GM21529 (cell line): ENCODE data around the gene LDAH.

Experiments used
- ATAC-seq: cut with Tn5 transposase; IDR thresholded peaks from one replicate; pipeline ENCODE4 v1.9.1; 2021; ENCODE audit not compliant: unreplicated experiment

LDAH gene

DNA sequence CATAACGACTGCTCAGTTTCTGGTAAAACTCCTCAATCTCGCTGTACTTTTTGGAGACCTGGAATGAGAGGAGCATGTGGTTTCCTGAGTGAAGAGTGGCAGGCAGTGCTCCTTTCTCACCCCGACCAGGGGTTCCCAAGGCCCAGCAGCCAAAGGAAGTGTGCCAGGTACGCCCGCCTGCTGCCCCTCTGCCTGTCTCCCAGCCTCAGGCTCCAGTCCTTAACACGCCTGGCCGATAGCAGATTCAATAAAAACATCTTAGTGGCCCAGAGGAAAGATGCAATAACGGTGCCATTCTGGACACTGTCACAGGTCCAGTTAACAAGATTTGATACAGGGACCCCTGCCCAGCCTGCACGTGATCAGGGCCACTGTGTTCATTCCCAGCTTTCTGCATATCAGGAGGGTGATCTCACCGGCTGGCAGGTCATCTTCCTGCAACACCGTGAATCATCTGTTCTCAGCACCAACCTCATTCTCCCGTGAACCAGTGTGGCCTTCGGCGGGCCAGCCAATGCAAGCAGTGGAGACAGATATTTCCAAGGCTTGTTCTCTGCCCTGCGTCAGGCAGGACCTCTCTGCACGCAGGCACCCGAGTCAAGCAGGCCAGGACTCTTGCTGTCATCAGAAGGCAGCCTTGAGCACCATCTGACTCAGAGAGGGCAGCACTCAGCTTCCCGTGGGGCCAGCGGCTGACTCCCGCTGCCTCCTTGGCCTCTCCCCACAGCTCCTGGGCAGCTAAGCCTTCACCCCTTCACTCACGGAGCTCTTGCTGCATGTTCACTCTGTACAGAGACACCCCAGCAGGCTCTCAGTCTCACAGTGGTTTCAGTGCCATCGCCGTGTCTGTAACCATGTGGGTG lies 181.5 kb downstream of the LDAH start:
- no peak for ATAC-seq

DNA sequence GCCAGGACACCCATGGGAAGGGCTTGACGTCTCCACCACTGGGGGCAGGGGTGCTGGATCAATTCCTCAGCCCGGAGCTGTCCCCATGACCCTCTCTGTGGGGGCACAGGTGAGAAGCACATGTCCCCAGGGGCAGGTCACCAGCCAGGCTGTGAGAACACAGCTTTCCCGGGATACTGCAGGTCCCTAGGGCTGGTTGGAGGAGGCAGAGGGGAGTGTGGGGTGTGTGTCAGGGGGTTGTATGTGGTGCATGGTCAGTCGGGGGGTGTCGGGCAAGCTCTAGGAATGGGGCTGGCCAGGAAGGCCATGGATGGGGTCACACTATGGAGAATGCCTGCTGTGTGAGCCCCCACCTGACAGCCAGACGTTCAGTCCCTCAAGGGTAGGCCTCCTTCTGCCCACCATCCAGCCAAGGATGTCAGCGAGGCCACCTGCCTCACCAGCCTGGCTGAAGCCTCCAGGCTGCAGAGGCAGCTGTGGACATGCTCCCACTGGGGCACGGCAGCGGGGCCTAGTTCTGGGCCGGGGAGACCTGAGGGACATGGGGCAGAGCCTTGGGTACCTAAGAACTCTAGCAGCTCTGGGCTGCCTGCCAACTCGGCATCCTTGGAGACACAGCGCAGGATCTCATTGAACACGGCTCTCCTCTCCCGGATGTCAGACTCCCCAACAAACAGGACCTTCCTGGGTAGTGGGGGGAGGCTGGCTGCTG lies 182.3 kb downstream of the LDAH start:
- no peak for ATAC-seq

DNA sequence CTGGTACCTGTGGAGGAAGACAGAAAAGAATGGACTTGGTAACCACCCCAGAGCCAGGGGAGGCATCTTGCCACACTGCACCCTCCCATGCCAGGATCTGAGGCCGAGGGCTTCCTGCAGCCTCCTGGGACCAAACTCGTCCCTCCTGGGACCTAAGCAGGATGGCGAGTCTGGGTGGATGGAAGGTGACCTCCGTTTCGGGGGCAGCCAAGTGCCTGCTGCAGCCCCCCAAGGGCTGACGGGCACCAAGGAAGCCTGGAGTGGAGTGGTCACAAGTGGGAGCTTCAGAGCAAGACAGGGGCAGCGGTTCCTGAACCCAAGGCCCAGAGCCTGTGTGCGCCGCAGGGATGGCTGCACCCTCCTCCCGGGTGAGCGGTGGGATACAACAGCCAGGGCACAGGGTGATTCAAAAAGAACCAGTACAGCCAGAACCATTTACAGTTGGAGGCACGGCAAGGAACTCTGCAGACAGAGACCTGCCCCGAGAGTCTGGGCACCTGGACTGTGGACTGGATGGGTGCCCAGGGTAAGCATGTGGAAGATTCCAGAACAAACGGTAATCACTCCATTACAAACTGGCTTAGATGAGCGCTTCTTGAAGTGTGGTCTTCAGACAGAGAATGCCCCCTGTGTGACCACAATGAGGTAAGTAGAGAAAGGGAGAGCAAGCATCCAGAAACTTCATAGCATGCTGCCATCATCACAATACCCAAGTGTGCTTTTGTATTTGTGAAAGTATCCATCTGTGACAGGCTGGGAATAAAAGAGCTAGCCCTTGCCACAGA lies 184.1 kb downstream of the LDAH start:
- no peak for ATAC-seq

DNA sequence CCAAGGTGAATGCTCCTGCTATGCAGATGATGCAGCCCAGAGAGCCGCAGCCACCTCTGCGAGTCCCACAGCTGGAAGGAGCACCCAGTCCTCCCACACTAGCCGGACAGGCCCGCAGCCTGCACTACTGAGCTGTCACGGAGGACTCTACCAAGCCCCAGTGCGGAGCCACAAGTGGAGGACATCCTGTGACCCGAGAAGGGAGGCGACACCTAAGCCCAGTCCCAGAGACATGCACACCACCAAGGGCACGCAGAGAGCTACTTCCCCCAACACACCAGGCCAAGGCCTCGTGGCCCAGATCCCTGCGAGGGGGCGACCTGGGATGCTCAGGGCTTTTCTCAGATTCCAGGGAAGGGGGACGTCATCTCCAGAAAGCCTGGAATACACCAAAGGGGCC lies 184.9 kb downstream of the LDAH start:
- no peak for ATAC-seq

DNA sequence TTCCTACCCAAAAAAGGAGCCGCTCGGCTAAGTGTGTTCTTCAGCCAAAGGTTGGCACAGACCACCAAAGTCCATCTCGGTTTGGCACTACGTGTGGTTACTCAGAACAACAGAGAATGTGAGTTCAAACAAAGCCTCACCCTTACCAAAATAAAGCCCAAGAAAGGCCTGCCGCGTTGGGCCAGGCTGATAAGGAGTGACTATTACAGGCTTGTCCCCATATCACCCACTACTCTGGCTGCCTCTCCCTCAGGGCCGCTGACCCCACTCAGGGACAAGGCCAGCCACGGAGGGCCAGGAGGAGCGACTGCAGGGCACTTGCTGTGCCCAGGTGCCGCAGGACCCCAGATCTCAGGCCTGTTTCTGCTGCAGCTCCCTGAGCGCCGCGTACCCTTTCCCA lies 185.8 kb downstream of the LDAH start:
- no peak for ATAC-seq

DNA sequence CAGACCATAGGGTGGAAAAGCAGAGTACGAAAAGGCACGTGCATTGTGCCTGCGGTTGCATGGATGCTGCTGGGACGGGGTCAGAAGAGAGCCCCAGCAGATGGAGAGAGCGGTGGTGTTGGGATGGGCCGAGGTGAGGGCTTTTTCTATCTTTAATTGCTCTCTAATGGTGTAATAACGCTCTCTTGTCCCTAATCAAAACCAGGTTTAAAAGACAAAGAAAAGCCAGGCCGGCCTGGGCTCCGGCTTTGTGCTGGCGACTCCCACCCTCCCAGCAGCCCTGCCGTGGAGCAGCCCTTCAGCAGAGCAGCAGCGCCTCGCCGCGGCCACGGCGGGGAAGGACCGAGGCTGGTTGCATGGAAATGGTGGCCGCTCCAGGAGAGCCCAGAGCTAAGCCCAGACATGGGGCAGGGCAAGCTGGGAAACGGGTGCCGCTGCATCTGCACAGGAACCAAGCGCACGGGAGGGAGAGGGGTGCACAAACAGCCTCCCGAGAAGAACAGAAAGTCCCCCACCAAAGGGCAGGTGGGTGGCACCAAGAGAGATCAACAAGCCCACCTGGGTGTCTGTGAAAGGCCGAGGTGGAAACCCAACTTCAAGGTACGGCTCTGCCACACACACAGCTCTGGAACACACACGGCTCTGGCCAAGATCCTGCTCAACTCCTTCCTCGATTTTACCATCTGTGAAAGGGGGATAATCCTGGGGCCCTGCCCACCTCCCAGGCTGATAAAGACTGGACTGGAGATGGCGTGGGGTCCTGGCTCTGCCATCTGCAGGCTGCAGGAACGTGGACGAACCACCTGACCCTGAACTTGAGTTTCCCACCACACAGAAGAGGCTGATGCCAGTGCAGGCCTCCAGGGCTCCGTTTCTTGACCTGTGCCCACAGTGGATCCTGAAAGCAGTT lies 187.0 kb downstream of the LDAH start:
- peak; percentile 84 for ATAC-seq

DNA sequence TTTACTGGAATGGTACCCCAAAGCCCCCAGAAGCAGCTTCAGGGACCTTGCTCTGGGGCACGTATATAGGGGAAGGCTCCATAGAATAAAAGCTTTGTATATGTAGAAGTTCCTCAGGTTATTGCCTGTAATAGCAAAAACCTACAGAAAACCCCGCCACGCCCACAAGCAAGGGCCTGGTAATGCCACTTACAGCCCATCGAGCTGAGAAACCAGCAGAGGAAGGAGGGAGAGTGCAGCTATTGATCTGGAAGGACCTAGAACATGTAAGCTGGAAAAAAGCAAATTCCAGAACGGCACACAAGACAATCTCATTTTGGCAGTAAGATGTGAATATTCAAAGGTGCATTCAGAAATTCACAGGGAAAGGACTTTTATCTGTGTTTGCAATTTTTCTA lies 187.8 kb downstream of the LDAH start:
- ATAC-seq: no peak

DNA sequence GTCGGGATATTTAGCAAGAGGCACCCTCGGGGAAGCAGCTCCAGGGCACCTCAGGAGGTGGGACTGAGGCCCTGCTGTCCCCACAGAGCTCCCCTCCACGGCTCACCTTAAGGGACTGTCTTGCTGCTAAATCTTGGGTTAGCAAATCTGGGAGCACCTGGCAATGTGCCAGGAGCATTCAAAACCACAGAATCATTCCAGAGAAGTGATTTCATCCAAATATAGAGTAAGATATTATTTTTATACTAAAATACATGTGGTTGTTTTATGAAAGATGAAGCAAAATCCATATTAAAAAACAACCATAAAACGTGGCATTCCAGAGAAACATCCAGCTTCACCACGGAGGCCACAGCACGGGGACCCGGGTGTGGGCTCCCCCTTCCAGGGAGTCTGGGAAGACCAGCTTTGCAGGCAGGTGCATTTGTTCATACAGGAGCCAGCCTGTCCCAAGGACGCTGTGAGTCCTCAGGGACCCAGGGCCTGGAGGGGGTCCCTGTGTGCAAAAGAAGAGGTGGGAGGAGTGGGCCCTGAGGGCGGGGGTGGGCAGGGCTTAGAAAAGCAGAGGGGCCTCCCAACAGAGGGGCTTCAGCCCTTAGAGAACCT lies 188.3 kb downstream of the LDAH start:
- ATAC-seq: no peak
